ENCODE data around the gene MRPS25.

- TF ChIP-seq CTCF (IDR thresholded peaks at IDR 0.05) = no peak
- TF ChIP-seq POLR2A (IDR thresholded peaks at IDR 0.05) = no peak
These were observed 26.5 kb upstream of the MRPS25 start for GRCh38 chr3:15091575-15091974.
